K562 (cell line): ENCODE data around the gene FBXO46. TPM values are rescaled to one million over a fixed set of nuclear protein-coding genes. Genes with fewer than 3 reads are reported as not detected.

ENCODE experiments used
- ESRRB ChIP-seq: fragments of 250-450 bp; sonication (Bioruptor Pico); IDR thresholded peaks from 2 replicates; pipeline ENCODE4 v1.5.0; 2020; ENCODE audit warnings: mild to moderate bottlenecking, moderate library complexity, borderline replicate concordance
- KAT7 ChIP-seq: sonication (generic); formaldehyde crosslinking; IDR thresholded peaks from 2 replicates; pipeline ENCODE4 v1.8.0; 2022; ENCODE audit warnings: missing genetic modification reagents, mild to moderate bottlenecking, borderline replicate concordance
- L3MBTL2 ChIP-seq: fragments of 450-650 bp; IDR thresholded peaks from 2 replicates; pipeline ENCODE4 v1.6.1; 2016; ENCODE audit warnings: mild to moderate bottlenecking, moderate library complexity
- PHTF2 ChIP-seq: fragments of 250-450 bp; sonication (Bioruptor Pico); IDR thresholded peaks from 2 replicates; pipeline ENCODE4 v1.5.0; 2021; ENCODE audit warnings: mild to moderate bottlenecking
- SAP30 ChIP-seq: fragments of 200-600 bp; sonication (generic); IDR thresholded peaks from 2 replicates; pipeline ENCODE4 v1.6.1; 2012; ENCODE audit warnings: borderline replicate concordance, low read depth, mild to moderate bottlenecking, moderate library complexity, low read length, control low read depth, inconsistent platforms; ENCODE audit not compliant: insufficient read depth, poor library complexity, severe bottlenecking
- ZBTB11 ChIP-seq, 3 experiments: fragments of 200-800 bp in 1 of 3; fragments of 250-450 bp in 1 of 3; fragments of 450-650 bp in 1 of 3; sonication (Bioruptor Pico) in 1 of 3; sonication (Bioruptor generic) in 1 of 3; formaldehyde crosslinking in 1 of 3; IDR thresholded peaks; 2 replicates each; pipeline versions ENCODE4 v1.6.1 to v1.8.0; 2016 to 2022; ENCODE audit warnings: mild to moderate bottlenecking in 2 of 3, missing genetic modification characterization in 2 of 3, missing compliant biosample characterization in 1 of 3, moderate library complexity in 1 of 3
- ZNF239 ChIP-seq: fragments of 250-450 bp; sonication (Bioruptor Pico); IDR thresholded peaks from 2 replicates; pipeline ENCODE4 v1.4.0; 2020; ENCODE audit warnings: mild to moderate bottlenecking
- ZNF778 ChIP-seq: fragments of 450-650 bp; formaldehyde crosslinking; IDR thresholded peaks from 2 replicates; pipeline ENCODE4 v1.4.0; 2020; ENCODE audit warnings: mild to moderate bottlenecking, moderate library complexity
- polyA plus RNA-seq, 8 experiments: library from polyadenylated mRNA; depleted of rRNA in 4 of 8; stranded (reverse) in 5 of 8; unstranded in 3 of 8; fragments of >200 nt; fragmentation: Nextera tagmentation in 2 of 8; fragmentation: Illumina TruSeq in 1 of 8; extraction: Ambion mirVana in 2 of 8; extraction: Trizol in 1 of 8; gene quantifications; 2 replicates each; pipeline versions ENCODE4 v1.2.1 to v1.2.3, GENCODE V29; 2011 to 2014; ENCODE audit warnings: inconsistent platforms in 1 of 8, missing spikeins in 1 of 8
- total RNA-seq, 7 experiments: library from RNA; depleted of rRNA in 6 of 7; stranded (reverse); fragments of >200 nt in 6 of 7; fragmentation: Illumina TruSeq in 2 of 7; extraction: Trizol in 2 of 7; gene quantifications; 2 replicates each; pipeline versions ENCODE4 v1.2.1 to v1.2.3, GENCODE V29; 2011 to 2021; ENCODE audit warnings: low replicate concordance in 1 of 7
- TF ChIP-seq, protein P1 (sequence below): sonication (generic); formaldehyde crosslinking; IDR thresholded peaks from 2 replicates; pipeline ENCODE4 v1.9.0; 2022; ENCODE audit warnings: mild to moderate bottlenecking, missing genetic modification reagents

Gene FBXO46
- total and polyA plus RNA-seq, 9 of the 15 experiments (the other 6 are each of a cell fraction or from before 2014, with no cell fraction given), result 1.5 to 36.1 (median 7.3) TPM

GRCh38 chr19:45769821-45770191 is 39.1 kb upstream of the FBXO46 start (continued):
- 0 out of 2 replicates have a peak, but pooled peaks have one; percentile 11 for TF ChIP-seq KAT7 (CRISPR knock-in tag)
- no peak for TF ChIP-seq ZNF239 (CRISPR knock-in tag)
- no peak for TF ChIP-seq L3MBTL2
- TF ChIP-seq ZNF778, result no peak
- TF ChIP-seq, protein P1, sequence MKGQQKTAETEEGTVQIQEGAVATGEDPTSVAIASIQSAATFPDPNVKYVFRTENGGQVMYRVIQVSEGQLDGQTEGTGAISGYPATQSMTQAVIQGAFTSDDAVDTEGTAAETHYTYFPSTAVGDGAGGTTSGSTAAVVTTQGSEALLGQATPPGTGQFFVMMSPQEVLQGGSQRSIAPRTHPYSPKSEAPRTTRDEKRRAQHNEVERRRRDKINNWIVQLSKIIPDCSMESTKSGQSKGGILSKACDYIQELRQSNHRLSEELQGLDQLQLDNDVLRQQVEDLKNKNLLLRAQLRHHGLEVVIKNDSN (CRISPR knock-in tag), result no peak
- TF ChIP-seq SAP30, result peak; percentile 3
- no peak for TF ChIP-seq PHTF2 (CRISPR knock-in tag)
- no peak for TF ChIP-seq ESRRB
- no peak for TF ChIP-seq ZBTB11 (CRISPR knock-in tag; IDR thresholded peaks at IDR 0.05)
